ACHN (cell line): ENCODE data around the gene DYNC1I1.
A peak's percentile ranks its signal among the peaks of the same experiment; 100 is the strongest.

ENCODE experiments used
- DNase-seq: peaks from one replicate; pipeline ENCODE4 v3.0.0-alpha.2; 2015
- in situ Hi-C: cut with HindIII; loops from 2 replicates; pipeline ENCODE4 v1.10.0; 2017; ENCODE audit warnings: low sequenced_read_pairs, low pct_ligation_motif_present, low pct_unique_long_range_greater_than_20kb

Gene DYNC1I1

DNA sequence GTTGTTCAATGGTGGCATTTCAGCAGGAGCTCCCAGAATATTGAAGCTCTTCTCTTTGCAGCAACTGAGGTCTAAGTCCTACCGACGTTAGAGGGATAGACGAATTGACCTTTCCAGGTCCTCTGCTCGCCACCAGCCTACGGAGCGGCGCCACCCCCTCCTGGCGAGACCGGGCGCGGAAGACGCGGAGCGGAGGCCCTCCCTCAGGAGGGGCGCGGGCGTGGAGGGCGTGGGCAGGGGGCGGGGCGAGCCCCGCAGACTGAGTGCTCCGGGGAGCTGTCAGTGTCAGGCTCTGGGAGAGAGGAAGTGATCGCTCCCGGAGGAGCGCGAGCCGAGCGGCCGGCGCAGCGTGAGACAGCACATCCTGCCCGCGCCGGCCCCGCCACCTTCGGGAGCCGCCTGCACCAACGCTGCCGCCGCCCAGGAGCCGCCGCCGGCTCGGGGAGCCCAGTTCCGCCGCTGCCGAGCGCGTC is at the start of gene DYNC1I1:
Gene DYNC1I1 (plus strand): TSS at position 257 of the 473 bp plus-strand sequence. CDS start 32,176 bp downstream, outside the sequence.
- in situ Hi-C loops, result no loop called here
- DNase-seq, result peak; percentile 81

DNA sequence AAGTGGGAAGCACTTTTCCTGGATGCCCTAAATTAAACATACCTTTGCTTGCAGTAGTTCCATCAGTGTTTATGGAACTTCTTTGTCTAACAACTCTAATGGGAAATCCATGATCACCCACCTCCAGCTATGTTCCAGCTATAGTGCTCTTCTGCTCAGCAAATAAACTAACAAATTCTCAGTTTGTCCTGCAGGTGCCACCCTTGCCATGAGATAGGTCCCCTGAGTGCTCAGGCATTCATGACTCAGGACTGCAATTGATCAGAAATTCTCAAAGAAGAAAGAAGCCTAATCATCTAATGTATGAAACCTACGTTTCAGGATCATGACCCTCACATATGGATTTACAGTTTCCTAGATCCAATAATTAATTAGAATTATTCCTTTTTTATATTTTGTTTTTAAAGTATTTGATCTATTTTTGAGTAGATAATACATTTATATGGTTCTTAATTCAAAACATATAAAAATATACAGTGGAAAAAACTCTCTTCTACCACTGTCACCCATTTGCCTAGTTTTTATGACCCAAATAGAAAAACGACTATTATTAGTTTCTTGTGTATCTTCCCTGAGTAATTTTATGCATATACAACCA is 48.7 kb upstream of the DYNC1I1 start:
- in situ Hi-C loops, result no loop called here
- DNase-seq, result peak; percentile 78

DNA sequence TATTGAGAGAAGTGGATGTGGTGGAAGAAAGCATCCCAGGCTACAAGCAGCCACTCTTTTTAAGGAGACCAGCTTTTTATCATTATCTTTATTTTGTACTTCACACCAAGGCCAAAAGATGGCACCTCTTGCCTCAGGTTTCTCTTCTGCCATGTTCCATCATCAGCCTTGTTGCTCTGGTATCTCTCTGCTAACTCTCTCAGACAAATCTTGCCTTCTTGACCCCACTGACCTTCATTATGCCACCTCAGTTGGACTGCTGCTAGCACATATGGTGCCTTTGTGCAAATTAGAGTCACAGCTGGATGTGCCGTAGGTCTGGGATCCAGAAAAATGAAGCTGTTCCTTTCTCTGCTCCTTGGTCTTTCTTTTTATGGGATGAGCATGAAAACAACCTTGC is 47.1 kb upstream of the DYNC1I1 start:
- DNase-seq, result no peak
- in situ Hi-C loops, result no loop called here

DNA sequence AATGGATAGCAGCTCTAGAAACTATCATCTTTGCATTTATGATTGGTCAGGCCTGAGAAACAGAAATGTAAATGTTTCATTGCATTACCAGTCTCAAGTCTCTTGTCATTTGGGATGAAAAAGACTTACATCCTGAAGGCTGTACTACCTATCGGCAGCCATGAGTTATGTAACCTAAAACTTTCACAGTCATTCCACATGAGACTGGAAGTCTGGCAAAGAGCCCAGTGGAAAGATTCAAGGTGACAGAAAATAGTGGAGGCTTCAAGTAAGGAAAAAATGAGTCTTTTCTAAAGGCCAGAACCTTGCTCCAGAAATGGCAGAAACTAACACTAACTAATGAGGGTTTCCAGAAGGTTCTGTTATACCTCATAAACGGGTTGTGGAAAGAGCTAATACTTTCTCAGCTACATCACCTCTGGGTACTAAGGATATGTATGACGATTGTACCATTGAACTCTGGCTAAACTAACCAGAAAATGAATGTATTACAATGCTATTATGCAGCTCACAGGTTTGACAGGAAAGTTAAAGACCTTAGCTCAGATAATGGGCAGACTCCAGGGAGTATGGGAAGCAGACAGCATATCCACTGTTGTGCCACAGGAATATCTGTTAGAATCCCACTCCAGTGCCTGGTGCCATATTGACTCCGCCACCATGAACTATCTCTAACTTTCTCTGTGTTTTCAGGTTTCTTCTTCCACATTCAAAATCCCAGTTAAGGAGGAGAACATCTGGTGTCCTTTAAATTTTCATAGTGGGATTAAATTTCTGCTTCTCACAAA is 41.7 kb upstream of the DYNC1I1 start:
- in situ Hi-C loops, result no loop called here
- DNase-seq, result no peak

DNA sequence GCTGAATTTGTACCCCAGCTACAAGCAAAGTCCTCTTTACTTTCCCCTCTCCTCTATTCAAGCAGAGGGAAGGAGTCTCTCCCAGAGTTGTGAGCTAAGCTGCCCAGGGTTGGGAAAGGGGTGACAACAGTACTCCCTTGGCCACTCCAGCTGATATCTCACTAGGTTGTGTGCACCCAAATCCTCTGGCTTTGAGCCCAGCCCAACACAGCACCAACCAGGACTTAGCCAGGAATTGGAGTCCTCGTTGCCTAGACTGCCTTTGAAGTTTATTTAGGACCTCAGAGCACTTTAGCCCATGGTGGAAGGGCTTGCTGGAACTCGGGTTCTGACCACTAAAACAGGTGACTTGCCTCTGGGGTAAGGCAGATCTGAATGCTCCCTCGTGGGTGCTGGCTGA is 35.7 kb upstream of the DYNC1I1 start:
- in situ Hi-C loops, result no loop called here
- DNase-seq, result no peak

DNA sequence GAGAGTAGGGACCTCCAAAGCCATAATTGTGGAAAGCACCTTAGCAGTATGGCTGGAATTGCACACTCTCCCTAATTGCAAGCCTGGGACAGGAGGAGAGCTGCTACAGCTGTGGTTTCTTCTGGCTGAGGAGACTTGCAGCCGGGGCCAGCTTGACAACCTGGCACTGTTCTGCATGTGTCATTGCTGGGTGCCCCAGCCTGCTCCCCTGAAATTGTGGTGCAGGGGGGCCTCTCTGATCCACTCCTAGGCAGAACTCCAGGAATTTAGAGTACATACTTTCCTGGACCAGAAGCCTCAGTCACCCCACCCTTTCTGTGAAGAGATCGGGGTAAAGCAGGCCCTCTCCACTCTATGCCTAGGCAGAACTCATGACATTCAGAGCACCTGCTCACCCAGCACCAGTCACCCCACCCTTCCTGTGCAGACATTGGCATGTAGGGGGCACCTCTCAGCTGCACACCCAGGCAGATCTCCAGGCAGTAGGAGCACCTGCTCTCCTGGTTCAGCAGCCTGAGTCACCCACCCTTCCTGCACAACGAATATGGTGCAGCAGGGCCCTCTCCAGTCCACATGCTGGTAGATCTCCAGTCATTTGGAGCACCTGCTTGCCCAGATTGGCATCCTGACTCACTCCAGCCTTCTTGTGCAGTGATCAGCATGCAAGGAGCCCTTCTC is 34.4 kb upstream of the DYNC1I1 start:
- in situ Hi-C loops, result no loop called here
- DNase-seq, result no peak

DNA sequence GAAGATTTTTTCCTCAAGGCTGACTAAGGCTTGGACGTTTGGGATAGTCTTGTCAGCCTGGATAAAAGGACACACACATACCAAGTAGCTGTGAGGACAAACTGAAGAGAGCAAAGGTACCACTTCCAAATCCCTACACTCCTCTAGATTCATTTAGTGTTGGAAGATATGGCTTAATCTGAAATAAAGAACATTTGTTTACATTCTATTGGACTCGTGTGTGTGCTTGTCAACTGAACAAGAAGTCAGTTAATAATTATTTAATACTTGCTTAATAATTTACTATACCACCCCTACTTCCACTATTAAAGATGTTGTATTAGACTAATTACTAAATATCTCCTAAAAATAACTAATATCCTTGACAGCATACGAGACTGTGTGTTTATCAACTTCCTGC is 23.3 kb upstream of the DYNC1I1 start:
- no peak for DNase-seq
- in situ Hi-C loops, result no loop called here

DNA sequence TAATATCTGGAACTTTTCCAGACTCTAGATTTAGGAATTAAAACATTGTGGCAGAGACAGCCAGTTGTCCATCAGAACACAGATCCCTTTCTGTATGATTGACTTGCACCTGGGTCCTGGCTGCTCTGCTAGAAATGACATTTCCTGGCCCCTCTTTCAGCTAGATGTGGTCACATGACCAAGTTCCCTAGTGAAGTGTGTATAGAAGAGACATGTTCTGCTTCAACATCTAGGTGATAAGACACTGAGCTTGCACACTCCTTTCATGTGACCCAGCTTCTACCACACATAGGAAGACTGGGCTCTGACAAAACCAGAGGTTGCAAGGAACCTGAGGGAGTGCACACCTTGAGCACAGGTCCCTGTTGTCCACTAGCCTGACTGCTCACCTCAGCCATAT is 22.8 kb upstream of the DYNC1I1 start:
- DNase-seq, result no peak
- in situ Hi-C loops, result no loop called here

DNA sequence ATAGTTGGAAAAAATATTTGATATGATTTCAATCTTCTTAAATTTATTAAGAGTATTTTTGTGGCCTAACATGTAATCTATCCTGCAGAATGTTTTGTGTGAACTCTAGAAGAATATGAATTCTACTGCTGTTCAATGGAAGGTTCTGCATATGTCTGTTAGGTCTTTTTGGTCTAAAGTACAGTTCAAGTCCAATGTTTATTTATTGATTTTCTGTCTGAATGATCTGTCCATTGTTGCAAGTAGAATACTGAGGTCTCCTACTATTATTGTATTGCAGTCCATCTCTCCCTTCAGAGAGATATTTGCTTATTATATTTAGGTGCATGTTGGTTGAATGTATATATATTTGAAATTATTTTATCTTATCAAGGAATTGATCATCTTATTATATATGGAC is 18.9 kb upstream of the DYNC1I1 start:
- DNase-seq, result no peak

GRCh38 chr7:95755277-95755934 is 16.9 kb upstream of the DYNC1I1 start:
- in situ Hi-C loops, result no loop called here
- DNase-seq, result no peak

More for the DNA sequence above, 18.9 kb upstream of the DYNC1I1 start:
- in situ Hi-C loops, result no loop called here

GRCh38 chr7:95758187-95758586 is 14.2 kb upstream of the DYNC1I1 start:
- DNase-seq, result no peak
- in situ Hi-C loops, result no loop called here

DNA sequence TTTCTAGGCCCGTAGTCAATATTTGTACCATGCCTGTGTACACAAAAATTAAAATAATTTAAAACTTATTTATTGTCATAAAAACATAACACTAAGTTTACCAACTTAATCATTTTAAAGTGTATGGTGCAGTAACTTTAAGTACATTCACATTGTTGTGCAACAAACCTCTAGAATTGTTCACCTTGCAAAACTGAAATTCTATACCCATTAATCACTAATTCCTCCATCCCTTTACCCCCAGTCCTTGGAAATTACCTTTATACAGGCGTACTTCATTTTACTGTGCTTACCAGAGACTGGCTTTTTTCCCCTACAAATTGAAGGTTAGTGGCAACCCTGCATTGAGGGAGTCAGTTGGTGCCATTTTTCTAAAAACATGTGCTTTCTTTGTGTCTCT is 6.3 kb upstream of the DYNC1I1 start:
- in situ Hi-C loops, result no loop called here
- no peak for DNase-seq

DNA sequence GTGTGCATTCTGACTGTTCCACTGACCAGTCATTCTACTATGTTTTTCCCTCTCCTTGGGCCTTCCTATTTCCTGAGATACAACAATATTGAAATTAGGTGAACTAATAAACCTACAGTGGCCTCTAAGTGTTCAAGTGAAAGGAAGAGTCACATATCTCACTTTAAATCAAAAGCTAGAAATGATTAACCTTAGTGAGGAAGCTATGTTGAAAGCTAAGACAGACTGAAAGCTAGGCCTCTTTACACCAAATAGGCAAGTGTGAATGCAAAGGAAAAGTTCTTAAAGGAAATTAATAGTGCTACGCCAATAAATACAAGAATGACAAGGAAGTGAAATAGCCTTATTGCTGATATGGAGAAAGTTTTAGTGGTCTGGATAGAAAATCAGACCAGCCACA is 5.7 kb upstream of the DYNC1I1 start:
- in situ Hi-C loops, result no loop called here
- DNase-seq, result no peak

DNA sequence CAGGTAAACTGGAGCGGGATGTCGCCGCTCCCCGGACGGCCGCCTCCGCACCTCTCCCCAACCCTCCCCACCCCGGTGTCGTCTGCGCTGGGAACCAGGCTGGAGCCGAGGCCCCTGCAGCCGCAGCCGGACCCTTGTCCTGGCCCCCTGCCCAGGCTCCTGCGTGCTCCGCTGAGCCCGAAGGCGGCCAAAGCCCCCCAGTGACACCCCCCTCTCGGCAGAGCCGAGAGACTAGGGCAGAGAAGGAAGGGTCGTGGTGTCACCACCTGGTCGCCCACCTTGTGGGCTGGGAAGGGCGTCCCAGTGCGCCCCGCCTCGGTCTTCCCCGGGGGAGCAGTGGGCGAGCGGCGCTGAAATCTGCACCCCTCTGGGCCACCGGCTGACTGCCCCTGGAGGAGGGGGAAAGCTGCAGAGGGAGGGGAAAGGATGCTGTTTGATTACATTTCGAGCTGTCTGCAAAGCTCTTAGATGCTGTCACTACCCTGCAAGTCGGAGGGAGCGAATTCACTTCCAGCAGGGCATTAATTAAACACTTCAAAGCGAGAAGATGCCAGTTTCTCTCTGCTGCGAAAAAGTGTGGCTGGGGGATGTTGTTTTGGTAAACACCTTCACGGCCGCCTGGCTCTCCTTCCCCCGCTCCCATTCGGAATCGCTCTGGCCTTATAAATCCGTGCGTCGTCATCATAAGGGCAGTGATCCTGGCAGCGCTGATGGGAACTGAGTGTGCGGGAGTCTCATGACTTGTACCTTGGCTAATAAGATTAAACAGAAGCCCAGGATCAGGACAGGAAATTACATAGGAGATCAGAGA is 622 bp downstream of the DYNC1I1 start:
- DNase-seq, result no peak
- in situ Hi-C loops, result no loop called here

- no peak for DNase-seq
- in situ Hi-C loops, result no loop called here
Observed at GRCh38 chr7:95776561-95777185, 4.3 kb downstream of the DYNC1I1 start.

GRCh38 chr7:95777269-95777668 is 4.9 kb downstream of the DYNC1I1 start:
- in situ Hi-C loops, result no loop called here
- DNase-seq, result no peak

DNA sequence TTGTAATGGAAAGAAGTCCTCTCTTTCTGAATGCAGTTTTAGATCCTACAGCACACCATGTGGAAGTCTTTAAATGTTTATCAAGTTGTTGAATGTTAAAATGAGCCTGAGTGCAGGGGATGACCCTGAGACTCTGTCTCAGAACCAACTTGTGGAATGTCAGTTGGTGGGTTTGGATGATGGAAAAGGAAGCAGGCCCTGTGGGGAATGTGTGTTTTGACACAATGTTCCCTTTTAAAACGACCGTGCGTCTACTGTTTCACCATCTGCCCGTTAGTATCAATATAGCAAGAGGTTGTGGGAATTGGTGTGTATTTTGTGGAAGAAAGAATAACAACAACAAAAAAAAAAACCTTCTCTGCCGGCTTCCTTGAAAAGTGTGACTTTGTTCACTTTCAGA is 8.3 kb downstream of the DYNC1I1 start:
- in situ Hi-C loops, result no loop called here
- no peak for DNase-seq

DNA sequence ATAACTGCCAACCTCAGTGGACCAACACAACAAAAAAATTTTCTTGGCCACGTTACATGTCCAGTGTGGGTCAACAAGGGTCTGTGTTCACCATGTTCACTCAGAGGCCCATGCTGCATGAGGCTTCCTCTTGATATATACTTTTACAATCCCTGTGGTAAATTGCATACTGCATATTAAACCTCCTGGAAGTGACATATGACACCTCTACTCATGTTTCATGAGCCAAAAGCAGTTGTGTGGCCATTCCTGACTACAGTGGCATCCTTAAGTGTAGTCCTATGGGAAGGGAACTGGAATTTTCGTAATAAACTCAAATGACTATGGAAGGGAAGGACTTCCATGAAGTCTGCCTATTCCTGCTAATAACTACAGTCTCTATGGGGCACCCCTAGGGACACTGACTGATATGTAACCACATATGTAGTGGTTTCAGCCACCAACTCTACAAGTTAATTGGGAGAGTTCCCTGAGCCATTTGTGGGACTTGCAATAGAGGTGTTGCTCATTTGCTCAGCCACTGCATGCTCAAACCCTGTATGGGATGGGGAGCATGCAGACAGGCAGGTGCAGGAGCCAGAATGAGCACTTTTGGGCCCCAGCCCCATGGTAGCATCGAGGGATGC is 9.7 kb downstream of the DYNC1I1 start:
- DNase-seq, result no peak
- in situ Hi-C loops, result no loop called here
